T-cell (primary cell): Measurements from ENCODE around the gene PRPF38A. TPM values are rescaled to one million over a fixed set of nuclear protein-coding genes. Genes with fewer than 3 reads are reported as not detected.

ENCODE experiments used
- ATAC-seq, 4 experiments: fragments of 200-7000 bp in 3 of 4; fragments of 150-1000 bp in 1 of 4; cut with Tn5 transposase; replicated peaks in 1 of 4; 1 replicate in 3 of 4; 2 replicates in 1 of 4; pipeline ENCODE4 v1.10.0; 2021; ENCODE audit warnings: moderate library complexity in 3 of 4, mild to moderate bottlenecking in 2 of 4, moderate number of reproducible peaks in 1 of 4
- CTCF ChIA-PET, 2 donors: fragments of 300-600 bp; sonication (Branson Sonifier 250); formaldehyde crosslinking; loops; one replicate each; lab custom pipeline; 2022; ENCODE audit warnings: antibody characterized with exemption in 2 of 2; lab: Charles Lee
- POLR2A ChIA-PET, 2 donors: fragments of 300-600 bp; sonication (Branson Sonifier 250); formaldehyde crosslinking; loops; one replicate each; lab custom pipeline; 2022; ENCODE audit warnings: antibody characterized with exemption in 2 of 2; lab: Charles Lee
- DNase-seq, 35 experiments: peaks; one replicate each; pipeline versions ENCODE4 v3.0.0 to v3.0.0-alpha.2; 2013 to 2023
- H3K27ac ChIP-seq: one replicate; pipeline ENCODE4 v1.5.1; 2013; ENCODE audit warnings: low read length
- H3K27me3 ChIP-seq, 2 experiments: replicated peaks in 1 of 2; 1 replicate in 1 of 2; 2 replicates in 1 of 2; pipeline versions ENCODE4 v1.6.1 to v1.7.0; 2013; ENCODE audit warnings: low read length in 1 of 2, mixed read lengths in 1 of 2; ENCODE audit not compliant: control insufficient read depth in 2 of 2, insufficient read depth in 2 of 2; ENCODE audit errors: extremely low read depth in 1 of 2
- H3K36me3 ChIP-seq, 2 donors: 1 replicate in 1 of 2; 2 replicates in 1 of 2; pipeline versions ENCODE4 v1.6.1 to v1.7.0; 2013; ENCODE audit warnings: low read length in 1 of 2; ENCODE audit not compliant: control insufficient read depth in 2 of 2, insufficient read depth in 1 of 2; ENCODE audit errors: extremely low read depth in 1 of 2
- H3K4me1 ChIP-seq, 2 experiments: 1 replicate in 1 of 2; 2 replicates in 1 of 2; pipeline versions ENCODE4 v1.6.1 to v1.7.0; 2013; ENCODE audit warnings: low read length in 2 of 2, mixed read lengths in 1 of 2; ENCODE audit not compliant: insufficient read depth in 2 of 2, control insufficient read depth in 1 of 2; ENCODE audit errors: extremely low read depth in 1 of 2
- H3K4me3 ChIP-seq, 2 donors: 1 replicate in 1 of 2; 2 replicates in 1 of 2; pipeline versions ENCODE4 v1.5.1 to v1.7.0; 2013; ENCODE audit warnings: mild to moderate bottlenecking in 2 of 2, low read length in 1 of 2, moderate library complexity in 1 of 2; ENCODE audit not compliant: control insufficient read depth in 1 of 2; ENCODE audit errors: extremely low read depth in 1 of 2
- H3K9me3 ChIP-seq: 2 replicates; pipeline ENCODE4 v1.7.0; 2013
- H3K27ac Mint-ChIP-seq, 2 donors: one replicate each; pipeline ENCODE4 v1.8.0; 2020 to 2021; ENCODE audit warnings: mild to moderate bottlenecking in 2 of 2, mixed read lengths in 2 of 2
- H3K27me3 Mint-ChIP-seq, 2 donors: one replicate each; pipeline ENCODE4 v1.8.0; 2021 to 2022; ENCODE audit warnings: mixed read lengths in 2 of 2
- H3K36me3 Mint-ChIP-seq: one replicate; pipeline ENCODE4 v1.8.0; 2021; ENCODE audit warnings: mixed read lengths
- H3K4me1 Mint-ChIP-seq, 3 donors: one replicate each; pipeline ENCODE4 v1.8.0; 2020 to 2022; ENCODE audit warnings: mixed read lengths in 3 of 3, mild to moderate bottlenecking in 1 of 3
- H3K4me3 Mint-ChIP-seq, 3 donors: one replicate each; pipeline ENCODE4 v1.8.0; 2020 to 2022; ENCODE audit warnings: mild to moderate bottlenecking in 3 of 3, mixed read lengths in 3 of 3, moderate library complexity in 3 of 3
- H3K9me3 Mint-ChIP-seq, 3 donors: one replicate each; pipeline ENCODE4 v1.8.0; 2020 to 2022; ENCODE audit warnings: mixed read lengths in 3 of 3
- WGBS: methylation state at CpG from one replicate; pipeline ENCODE4 v1.1.5; 2013; ENCODE audit warnings: missing lambda C conversion rate; ENCODE audit not compliant: insufficient coverage; 5-methylcytosine and 5-hydroxymethylcytosine counted together
- total RNA-seq, 35 experiments: library from RNA in 6 of 35; stranded (reverse) in 6 of 35; fragments of 120-200 nt in 1 of 35; gene quantifications; one replicate each; pipeline versions ENCODE4 v1.2.1 to v1.2.4 and lab custom pipeline; 2013 to 2026

Gene PRPF38A
- total RNA-seq, 5 donors from 2014 or later (not counting 1 experiment from before 2014, with no cell fraction given) = 58.6 to 66.1 (median 64.7) TPM

- 2% methylated on average over 8 of the region's 16 CpGs for WGBS
- no peaks in the 10 kb centered on the region for H3K9me3 ChIP-seq
- ChIA-PET POLR2A (interaction anchor here (0.5 to 2.7 kb wide), 10 partner anchors 14 to 524 kb away, joined by 3 to 31 read pairs (median 4); partner anchors contain the start of genes TUT4 (in 1 of the 2) and ZYG11B (in 1 of the 2)), CTCF (interaction anchor here (0.6 to 2.9 kb wide), 14 partner anchors 15 to 1542 kb away, joined by 3 to 38 read pairs (median 4); partner anchors contain the start of genes IFT25 (in 1 of the 2) and TXNDC12 (in 1 of the 2))
- H3K36me3 Mint-ChIP-seq = peaks cover 18% of the 10 kb centered on the region
- H3K27me3 Mint-ChIP-seq = no peaks in the 10 kb centered on the region
- peaks cover 35 to 47% (median 42%) of the 10 kb centered on the region in 3 donors for H3K4me1 Mint-ChIP-seq
- H3K4me3 Mint-ChIP-seq = peak overlapping the region; percentile 97 to 100 (median 100)
- peak overlapping the region; percentile 74 to 96 for H3K4me3 ChIP-seq
- peak overlapping the region; percentile 97 to 98 for H3K27ac Mint-ChIP-seq
- H3K4me1 ChIP-seq = peaks cover 16 to 21% of the 10 kb centered on the region in 2 experiments
- H3K36me3 ChIP-seq = peaks cover 0 to 20% of the 10 kb centered on the region in 2 donors
- H3K27ac ChIP-seq = peak overlapping the region; percentile 92
- no peaks in the 10 kb centered on the region for H3K27me3 ChIP-seq
- ATAC-seq (peak; percentile 24 to 42 (median 34)), DNase-seq (peak; percentile 2 to 78 (median 46))
- H3K9me3 Mint-ChIP-seq = no peaks in the 10 kb centered on the region
Observed at GRCh38 chr1:52403566-52404115, 761 bp upstream of the PRPF38A start.

GRCh38 chr1:52404975-52405338 is 555 bp downstream of the PRPF38A start:
- peak overlapping the region; percentile 97 to 100 (median 100) for H3K4me3 Mint-ChIP-seq
- Histone ChIP-seq H3K4me3 (peak overlapping the region; percentile 74 to 96), H3K36me3 (peaks cover 0 to 32% of the 10 kb centered on the region in 2 donors), H3K27ac (peak overlapping the region; percentile 92), H3K27me3 (no peaks in the 10 kb centered on the region), H3K4me1 (peaks cover 16 to 21% of the 10 kb centered on the region in 2 experiments), H3K9me3 (no peaks in the 10 kb centered on the region)
- H3K4me1 Mint-ChIP-seq = peaks cover 38 to 49% (median 47%) of the 10 kb centered on the region in 3 donors
- WGBS = 0% methylated on average over 5 of the region's 8 CpGs
- no peaks in the 10 kb centered on the region for H3K27me3 Mint-ChIP-seq
- H3K27ac Mint-ChIP-seq = peak overlapping the region; percentile 97 to 98
- peaks cover 24% of the 10 kb centered on the region for H3K36me3 Mint-ChIP-seq
- no peak for ATAC-seq
- no peak for DNase-seq
- ChIA-PET POLR2A (interaction anchor here (0.7 to 2.7 kb wide), 8 partner anchors 19 to 526 kb away, joined by 3 to 31 read pairs (median 3); no protein-coding TSS in a partner anchor), CTCF (interaction anchor here (0.6 to 2.9 kb wide), 10 partner anchors 14 to 321 kb away, joined by 3 to 38 read pairs (median 4); partner anchors contain the start of genes CC2D1B (in 1 of the 2) and ZYG11B (in 1 of the 2))
- H3K9me3 Mint-ChIP-seq = no peaks in the 10 kb centered on the region

GRCh38 chr1:52413410-52413989 is 9.1 kb downstream of the PRPF38A start:
- Mint-ChIP-seq H3K27me3 (no peaks in the 10 kb centered on the region), H3K9me3 (no peaks in the 10 kb centered on the region), H3K36me3 (peaks cover 64% of the 10 kb centered on the region), H3K4me1 (peaks cover 11 to 18% (median 17%) of the 10 kb centered on the region in 3 donors), H3K4me3 (no peak overlapping the region), H3K27ac (peak overlapping the region in 1 of 2 donors; percentile 16)
- ATAC-seq = no peak
- ChIA-PET CTCF (no interaction called here), POLR2A (interaction anchor here in 1 of 2 donors (0.5 kb wide), 1 partner anchor 112 kb away, joined by 4 read pairs; no protein-coding TSS in a partner anchor)
- WGBS = 100% methylated on average over 9 of the region's 10 CpGs
- no peak overlapping the region for H3K4me3 ChIP-seq
- H3K27me3 ChIP-seq = no peaks in the 10 kb centered on the region
- H3K4me1 ChIP-seq = peaks cover 0 to 7% of the 10 kb centered on the region in 2 experiments
- no peak for DNase-seq
- H3K9me3 ChIP-seq = no peaks in the 10 kb centered on the region
- H3K36me3 ChIP-seq = peaks cover 12 to 92% of the 10 kb centered on the region in 2 donors
- H3K27ac ChIP-seq = no peak overlapping the region

- DNase-seq (no peak), ATAC-seq (no peak)
- H3K4me3 ChIP-seq = no peak overlapping the region
- H3K27ac ChIP-seq = no peak overlapping the region
- ChIA-PET CTCF (interaction anchor here in 1 of 2 donors (1.2 kb wide), 1 partner anchor 9 kb away, joined by 3 read pairs; no protein-coding TSS in a partner anchor), POLR2A (interaction anchor here in 1 of 2 donors (1.2 kb wide), 1 partner anchor 10 kb away, joined by 3 read pairs; no protein-coding TSS in a partner anchor)
- H3K36me3 Mint-ChIP-seq = peaks cover 62% of the 10 kb centered on the region
- no peaks in the 10 kb centered on the region for H3K9me3 Mint-ChIP-seq
- H3K27ac Mint-ChIP-seq = peak overlapping the region in 1 of 2 donors; percentile 24
- H3K36me3 ChIP-seq = peaks cover 12 to 81% of the 10 kb centered on the region in 2 donors
- peaks cover 20 to 29% (median 20%) of the 10 kb centered on the region in 3 donors for H3K4me1 Mint-ChIP-seq
- H3K27me3 ChIP-seq = no peaks in the 10 kb centered on the region
- peaks cover 9 to 15% of the 10 kb centered on the region in 2 experiments for H3K4me1 ChIP-seq
- no peaks in the 10 kb centered on the region for H3K9me3 ChIP-seq
- H3K4me3 Mint-ChIP-seq = no peak overlapping the region
- H3K27me3 Mint-ChIP-seq = no peaks in the 10 kb centered on the region
Observed at GRCh38 chr1:52414942-52415341, 10.5 kb downstream of the PRPF38A start.

- Mint-ChIP-seq H3K36me3 (peaks cover 48% of the 10 kb centered on the region), H3K9me3 (no peaks in the 10 kb centered on the region), H3K27me3 (no peaks in the 10 kb centered on the region), H3K4me3 (no peak overlapping the region), H3K4me1 (peaks cover 23 to 35% (median 24%) of the 10 kb centered on the region in 3 donors), H3K27ac (no peak overlapping the region)
- WGBS = 100% methylated on average over 1 of the region's 2 CpGs
- Histone ChIP-seq H3K27me3 (no peaks in the 10 kb centered on the region), H3K36me3 (peaks cover 12 to 77% of the 10 kb centered on the region in 2 donors), H3K27ac (no peak overlapping the region), H3K4me1 (peaks cover 9 to 15% of the 10 kb centered on the region in 2 experiments), H3K4me3 (no peak overlapping the region), H3K9me3 (no peaks in the 10 kb centered on the region)
- ATAC-seq (no peak), DNase-seq (no peak)
- CTCF ChIA-PET = no interaction called here
- POLR2A ChIA-PET = interaction anchor here in 1 of 2 donors (0.6 to 0.7 kb wide), 2 partner anchors 11 to 13 kb away, joined by 3 to 12 read pairs; partner anchors contain the start of genes ORC1 and PRPF38A
Observed at GRCh38 chr1:52416811-52417210, 12.4 kb downstream of the PRPF38A start.

- ChIA-PET CTCF (no interaction called here), POLR2A (interaction anchor here in 1 of 2 donors (0.8 kb wide), 1 partner anchor 15 kb away, joined by 4 read pairs; no protein-coding TSS in a partner anchor)
- H3K4me1 ChIP-seq = peaks cover 26 to 45% of the 10 kb centered on the region in 2 experiments
- no peak overlapping the region for H3K4me3 ChIP-seq
- Mint-ChIP-seq H3K36me3 (peaks cover 36% of the 10 kb centered on the region), H3K27ac (peak overlapping the region; percentile 90 to 92), H3K4me3 (no peak overlapping the region), H3K4me1 (peaks cover 50 to 60% (median 55%) of the 10 kb centered on the region in 3 donors), H3K27me3 (no peaks in the 10 kb centered on the region), H3K9me3 (no peaks in the 10 kb centered on the region)
- no CpG with 5 or more reads among the region's 1 CpG for WGBS
- no peak for DNase-seq
- H3K9me3 ChIP-seq = no peaks in the 10 kb centered on the region
- no peak overlapping the region for H3K27ac ChIP-seq
- no peak for ATAC-seq
- peaks cover 2 to 43% of the 10 kb centered on the region in 2 donors for H3K36me3 ChIP-seq
- no peaks in the 10 kb centered on the region for H3K27me3 ChIP-seq
Observed at GRCh38 chr1:52420713-52421112, 16.3 kb downstream of the PRPF38A start.
